PFSK-1 (cell line): Measurements from ENCODE around the gene ZBTB9.

Experiments used
- FOXP2 ChIP-seq: optimal IDR thresholded peaks from 2 replicates; pipeline ENCODE3; 2011; ENCODE audit warnings: borderline replicate concordance, control low read depth, inconsistent platforms; ENCODE audit not compliant: insufficient read depth; ENCODE audit errors: extremely low read length, extremely low read depth
- POLR2AphosphoS5 ChIP-seq: IDR thresholded peaks from 2 replicates; pipeline ENCODE4 v1.6.1; 2012; ENCODE audit warnings: low read depth, mild to moderate bottlenecking, control low read depth, low read length, moderate library complexity
- SIN3A ChIP-seq: IDR thresholded peaks from 2 replicates; pipeline ENCODE4 v1.6.1; 2012; ENCODE audit warnings: mild to moderate bottlenecking, low read length, moderate library complexity, borderline replicate concordance; ENCODE audit not compliant: insufficient read depth
- TAF1 ChIP-seq: IDR thresholded peaks from 2 replicates; pipeline ENCODE4 v1.6.1; 2012; ENCODE audit warnings: low read length, control low read depth, borderline replicate concordance; ENCODE audit not compliant: insufficient read depth

DNA sequence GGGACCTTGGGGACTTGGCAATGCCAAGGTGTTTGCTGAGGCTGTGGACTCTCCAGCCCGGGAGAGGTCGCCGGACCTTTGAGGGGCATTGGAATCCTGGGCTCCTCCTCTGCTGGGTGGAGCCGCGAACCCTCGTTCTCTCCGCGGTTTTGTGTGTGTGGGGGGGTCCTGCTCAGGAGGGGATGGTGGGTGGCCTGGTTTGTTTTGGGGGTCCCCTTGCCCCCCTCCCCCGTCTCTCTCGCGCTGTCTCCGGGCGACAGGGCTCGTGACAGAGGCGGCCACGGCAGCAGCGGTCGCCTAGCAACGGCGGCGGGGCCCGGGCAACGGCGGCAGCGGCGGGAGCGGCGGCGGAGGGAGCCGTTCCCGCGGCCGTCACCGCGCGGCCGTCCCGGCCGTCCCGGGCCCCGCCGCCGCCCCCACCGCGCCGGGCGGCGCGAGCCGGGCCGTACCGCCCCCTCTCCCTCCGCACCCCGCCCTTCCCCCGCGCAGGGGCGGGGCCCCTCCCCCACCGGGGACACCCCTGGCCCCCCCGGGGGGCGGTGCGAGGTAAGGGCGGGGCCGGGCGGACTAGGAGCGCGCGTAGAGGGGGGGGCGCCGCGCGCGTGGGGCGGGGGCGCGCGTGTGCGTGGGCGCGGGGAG is 26.7 kb upstream of the ZBTB9 start:
- no peak for TF ChIP-seq POLR2AphosphoS5
- TF ChIP-seq SIN3A, result 0 out of 2 replicates have a peak, but pooled peaks have one; percentile 51
- no peak for TF ChIP-seq FOXP2
- TF ChIP-seq TAF1, result no peak
